Astrocyte of the cerebellum (primary cell): ENCODE measurements around the gene MTX2.
A peak's percentile ranks its signal among the peaks of the same experiment; 100 is the strongest.
"Not testable (repeated sequence)": the region's sequence is repeated elsewhere in the genome, so short reads cannot be mapped to it uniquely, and the experiment has no call there.

Experiments used
- DNase-seq: peaks from one replicate; pipeline ENCODE4 v3.0.0-alpha.2; 2011; ENCODE audit warnings: low read depth
- H3K4me3 ChIP-seq: 2 replicates; pipeline ENCODE4 v1.5.1; 2011; ENCODE audit warnings: mild to moderate bottlenecking, low read depth, low read length, moderate library complexity
- CTCF ChIP-seq: IDR thresholded peaks from 2 replicates; pipeline ENCODE4 v1.5.1; 2012; ENCODE audit warnings: low read length, low read depth, moderate library complexity, mild to moderate bottlenecking; ENCODE audit errors: missing control alignments
- in situ Hi-C: cut with HindIII; loops from 2 replicates; pipeline ENCODE4 v1.10.0; 2017; ENCODE audit warnings: low sequenced_read_pairs

Gene MTX2

GRCh38 chr2:176293334-176293733 is 24.1 kb downstream of the MTX2 start:
- no peak for TF ChIP-seq CTCF
- in situ Hi-C loops = no loop called here
- no peak overlapping the region for H3K4me3 ChIP-seq
- no peak for DNase-seq

DNA sequence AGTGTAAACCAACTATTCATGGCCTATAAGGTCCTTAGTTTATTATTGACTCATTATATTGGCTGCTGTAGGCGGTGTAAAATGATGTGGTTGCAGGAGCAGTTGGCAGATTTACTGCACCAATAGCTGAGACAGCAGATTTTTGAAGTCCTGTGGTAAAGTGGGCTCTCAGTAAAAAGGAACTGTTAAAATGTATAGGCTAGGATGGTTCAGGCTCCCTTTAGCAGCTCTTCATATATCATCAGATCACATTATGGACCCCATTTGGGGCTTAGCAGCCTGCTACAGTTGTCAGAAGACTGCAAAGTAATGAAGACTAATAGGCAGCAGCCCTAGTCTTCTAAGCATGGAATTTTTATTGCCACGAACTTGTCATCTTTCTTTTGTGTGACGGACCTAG is 27.8 kb downstream of the MTX2 start:
- H3K4me3 ChIP-seq = no peak overlapping the region
- TF ChIP-seq CTCF = no peak
- in situ Hi-C loops = no loop called here
- peak; percentile 8 for DNase-seq

DNA sequence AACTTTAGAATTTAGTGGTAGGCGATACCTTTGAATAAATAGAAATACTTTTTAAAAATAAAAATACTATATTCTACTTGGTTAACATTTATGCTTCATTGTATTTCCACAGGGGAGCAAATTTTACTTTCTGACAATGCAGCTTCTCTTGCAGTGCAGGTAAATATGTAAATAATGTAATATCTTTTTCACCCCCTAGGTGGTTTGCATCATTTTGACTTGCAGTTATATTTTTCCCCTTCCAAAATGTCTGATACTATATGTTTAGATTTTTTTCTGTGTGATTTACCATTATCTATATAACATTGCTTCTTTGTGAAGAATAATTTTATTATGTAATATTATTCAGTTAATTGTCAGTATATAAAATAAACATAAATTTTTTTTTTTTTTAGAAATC is 28.5 kb downstream of the MTX2 start:
- in situ Hi-C loops = no loop called here
- no peak for DNase-seq
- H3K4me3 ChIP-seq = no peak overlapping the region
- TF ChIP-seq CTCF = no peak

DNA sequence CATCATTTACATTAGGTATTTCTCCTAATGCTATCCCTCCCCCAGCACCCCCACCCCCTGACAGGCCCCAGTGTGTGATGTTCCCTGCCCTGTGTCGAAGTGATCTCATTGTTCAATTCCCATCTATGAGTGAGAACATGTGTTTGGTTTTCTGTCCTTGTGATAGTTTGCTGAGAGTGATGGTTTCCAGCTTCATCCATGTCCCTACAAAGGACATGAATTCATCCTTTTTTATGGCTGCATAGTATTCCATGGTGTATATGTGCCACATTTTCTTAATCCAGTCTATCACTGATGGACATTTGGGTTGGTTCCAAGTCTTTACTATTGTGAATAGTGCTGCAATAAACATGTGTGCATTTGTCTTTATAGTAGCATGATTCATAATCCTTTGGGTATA is 36.8 kb downstream of the MTX2 start:
- DNase-seq, H3K4me3 ChIP-seq, in situ Hi-C loops: not testable (repeated sequence)

DNA sequence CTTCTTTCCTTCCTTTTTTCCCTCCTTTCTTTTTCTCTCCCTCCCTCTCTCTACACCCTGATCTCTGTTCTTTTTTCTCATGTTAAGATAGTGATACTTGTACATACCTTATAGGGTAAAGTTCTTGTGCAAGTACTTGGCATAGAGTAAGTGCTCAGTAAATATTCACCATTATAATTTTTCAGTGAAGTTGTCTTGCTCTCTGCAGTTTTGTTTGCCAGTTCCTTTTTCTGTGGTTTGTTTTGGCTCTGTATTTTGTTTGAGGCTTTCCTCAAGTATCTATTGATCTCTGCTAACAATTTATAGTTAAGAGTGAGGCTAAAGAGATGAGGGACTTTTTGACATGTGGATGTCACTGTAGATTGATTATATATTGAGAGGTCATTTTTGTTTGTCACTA is 48.0 kb downstream of the MTX2 start:
- no peak for TF ChIP-seq CTCF
- no peak overlapping the region for H3K4me3 ChIP-seq
- in situ Hi-C loops = no loop called here
- DNase-seq = no peak

- in situ Hi-C loops = no loop called here
- no peak for DNase-seq
- H3K4me3 ChIP-seq = no peak overlapping the region
- no peak for TF ChIP-seq CTCF
Measured at GRCh38 chr2:176317623-176318065, 48.4 kb downstream of the MTX2 start.

GRCh38 chr2:176321916-176322315 is 52.7 kb downstream of the MTX2 start:
- no peak overlapping the region for H3K4me3 ChIP-seq
- in situ Hi-C loops = no loop called here
- no peak for DNase-seq
- TF ChIP-seq CTCF = no peak
